HEK293 (cell line): ENCODE results near the gene BRAT1.

Experiments
- CTCF ChIA-PET: fragments of 350-600 bp; formaldehyde crosslinking; extraction: SDS; loops from one replicate; lab custom pipeline; 2021; ENCODE audit warnings: antibody characterized with exemption; lab: Yijun Ruan, JAX
- POLR2A ChIA-PET: fragments of 300-600 bp; formaldehyde crosslinking; extraction: SDS; loops from one replicate; lab custom pipeline; 2020; ENCODE audit warnings: antibody characterized with exemption, inconsistent platforms; lab: Yijun Ruan, JAX
- H3K27ac ChIP-seq: fragments of 200-500 bp; sonication (Bioruptor generic); 2 replicates; pipeline ENCODE4 v1.5.1; 2014; ENCODE audit warnings: low read depth, low read length, control low read depth, inconsistent platforms; ENCODE audit errors: extremely low read depth
- H3K36me3 ChIP-seq, 2 experiments: fragments of 200-500 bp in 1 of 2; sonication (Bioruptor generic) in 1 of 2; 1 replicate in 1 of 2; 2 replicates in 1 of 2; pipeline ENCODE4 v1.5.1; 2014 to 2017; ENCODE audit warnings: inconsistent platforms in 2 of 2, low read length in 2 of 2; ENCODE audit not compliant: control insufficient read depth in 2 of 2, insufficient read depth in 1 of 2
- H3K4me1 ChIP-seq: fragments of 200-500 bp; sonication (Bioruptor generic); 2 replicates; pipeline ENCODE4 v1.5.1; 2014; ENCODE audit warnings: mild to moderate bottlenecking, low read length, inconsistent platforms; ENCODE audit not compliant: control insufficient read depth, insufficient read depth
- H3K4me3 ChIP-seq: 2 replicates; pipeline ENCODE4 v1.5.1; 2011; ENCODE audit warnings: low read depth, mild to moderate bottlenecking, control low read depth, low read length, moderate library complexity
- H3K9me3 ChIP-seq: fragments of 200-500 bp; sonication (Bioruptor generic); 2 replicates; pipeline ENCODE4 v1.5.1; 2014; ENCODE audit warnings: low read depth, low read length, inconsistent platforms; ENCODE audit not compliant: control insufficient read depth, insufficient read depth
- BCL11B ChIP-seq: fragments of 450-650 bp; formaldehyde crosslinking; IDR thresholded peaks from 2 replicates; pipeline ENCODE4 v1.5.1; 2016; ENCODE audit warnings: low read depth, missing biosample characterization, missing genetic modification characterization
- CTCF ChIP-seq: fragments of 450-650 bp; formaldehyde crosslinking; IDR thresholded peaks from 2 replicates; pipeline ENCODE4 v1.5.1; 2016; ENCODE audit warnings: missing biosample characterization, missing genetic modification characterization
- ELK4 ChIP-seq: IDR thresholded peaks from 2 replicates; pipeline ENCODE4 v1.6.1; 2011; ENCODE audit warnings: mild to moderate bottlenecking, low read depth, low read length, borderline replicate concordance
- GFI1B ChIP-seq: fragments of 450-650 bp; formaldehyde crosslinking; IDR thresholded peaks from 2 replicates; pipeline ENCODE4 v1.5.1; 2016; ENCODE audit warnings: missing biosample characterization, missing genetic modification characterization
- GLIS1 ChIP-seq: fragments of 450-650 bp; formaldehyde crosslinking; IDR thresholded peaks from 2 replicates; pipeline ENCODE4 v1.5.1; 2016; ENCODE audit warnings: missing biosample characterization, missing genetic modification characterization
- GLIS2 ChIP-seq: fragments of 450-650 bp; formaldehyde crosslinking; IDR thresholded peaks from 2 replicates; pipeline ENCODE4 v1.5.1; 2016; ENCODE audit warnings: missing biosample characterization, missing genetic modification characterization
- KLF10 ChIP-seq: fragments of 450-650 bp; IDR thresholded peaks from 2 replicates; pipeline ENCODE4 v1.5.1; 2018; ENCODE audit warnings: missing biosample characterization, mild to moderate bottlenecking, missing genetic modification characterization
- KLF16 ChIP-seq: fragments of 450-650 bp; formaldehyde crosslinking; IDR thresholded peaks from 2 replicates; pipeline ENCODE4 v1.5.1; 2017; ENCODE audit warnings: missing biosample characterization, missing genetic modification characterization
- KLF9 ChIP-seq: fragments of 450-650 bp; formaldehyde crosslinking; IDR thresholded peaks from 2 replicates; pipeline ENCODE4 v1.5.1; 2016; ENCODE audit warnings: missing biosample characterization, missing genetic modification characterization, low read depth
- MEIS1 ChIP-seq: sonication (generic); formaldehyde crosslinking; IDR thresholded peaks from 2 replicates; pipeline ENCODE4 v1.8.1; 2022; ENCODE audit warnings: missing genetic modification reagents, mild to moderate bottlenecking, borderline replicate concordance
- WT1 ChIP-seq: fragments of 450-650 bp; formaldehyde crosslinking; IDR thresholded peaks from 2 replicates; pipeline ENCODE4 v1.5.1; 2016; ENCODE audit warnings: missing biosample characterization, missing genetic modification characterization
- YY1 ChIP-seq: fragments of 450-650 bp; formaldehyde crosslinking; IDR thresholded peaks from 2 replicates; pipeline ENCODE4 v1.5.1; 2018; ENCODE audit warnings: missing biosample characterization, missing genetic modification characterization
- ZBTB48 ChIP-seq: fragments of 450-650 bp; formaldehyde crosslinking; IDR thresholded peaks from 2 replicates; pipeline ENCODE4 v1.5.1; 2016; ENCODE audit warnings: missing biosample characterization, missing genetic modification characterization
- ZFP37 ChIP-seq: fragments of 450-650 bp; formaldehyde crosslinking; IDR thresholded peaks from 2 replicates; pipeline ENCODE4 v1.5.1; 2016; ENCODE audit warnings: missing biosample characterization, missing genetic modification characterization
- ZIC2 ChIP-seq: fragments of 450-650 bp; formaldehyde crosslinking; IDR thresholded peaks from 2 replicates; pipeline ENCODE4 v1.5.1; 2016; ENCODE audit warnings: missing biosample characterization, missing genetic modification characterization
- ZNF19 ChIP-seq: fragments of 450-650 bp; formaldehyde crosslinking; IDR thresholded peaks from 2 replicates; pipeline ENCODE4; 2016; ENCODE audit warnings: missing biosample characterization, missing genetic modification characterization, low read depth
- ZNF211 ChIP-seq: fragments of 450-650 bp; formaldehyde crosslinking; IDR thresholded peaks from 2 replicates; pipeline ENCODE4 v1.5.1; 2016; ENCODE audit warnings: low read depth, missing biosample characterization, missing genetic modification characterization
- ZNF341 ChIP-seq: fragments of 450-650 bp; formaldehyde crosslinking; IDR thresholded peaks from 2 replicates; pipeline ENCODE4; 2016; ENCODE audit warnings: low read depth, missing biosample characterization, missing genetic modification characterization
- ZNF350 ChIP-seq: fragments of 450-650 bp; formaldehyde crosslinking; IDR thresholded peaks from 2 replicates; pipeline ENCODE4 v1.5.0; 2017; ENCODE audit warnings: missing biosample characterization, mild to moderate bottlenecking, missing genetic modification characterization
- ZNF354C ChIP-seq: fragments of 450-650 bp; formaldehyde crosslinking; IDR thresholded peaks from 2 replicates; pipeline ENCODE4 v1.5.1; 2016; ENCODE audit warnings: missing biosample characterization, missing genetic modification characterization, low read depth, borderline replicate concordance
- ZNF398 ChIP-seq: fragments of 450-650 bp; formaldehyde crosslinking; IDR thresholded peaks from 2 replicates; pipeline ENCODE4 v1.5.1; 2017; ENCODE audit warnings: missing biosample characterization, missing genetic modification characterization
- ZNF48 ChIP-seq: fragments of 450-650 bp; formaldehyde crosslinking; IDR thresholded peaks from 2 replicates; pipeline ENCODE4 v1.5.1; 2016; ENCODE audit warnings: missing biosample characterization, missing genetic modification characterization
- ZNF514 ChIP-seq: fragments of 450-650 bp; formaldehyde crosslinking; IDR thresholded peaks from 2 replicates; pipeline ENCODE4 v1.5.1; 2016; ENCODE audit warnings: missing biosample characterization, missing genetic modification characterization
- ZNF529 ChIP-seq: fragments of 450-650 bp; formaldehyde crosslinking; IDR thresholded peaks from 2 replicates; pipeline ENCODE4 v1.5.1; 2017; ENCODE audit warnings: missing genetic modification characterization, missing biosample characterization; ENCODE audit not compliant: insufficient replicate concordance
- ZNF555 ChIP-seq: fragments of 450-650 bp; formaldehyde crosslinking; conservative IDR thresholded peaks from 2 replicates; pipeline ENCODE4 v1.5.1; 2017; ENCODE audit warnings: missing biosample characterization, mild to moderate bottlenecking, missing genetic modification characterization, inconsistent platforms
- ZNF621 ChIP-seq: fragments of 450-650 bp; formaldehyde crosslinking; IDR thresholded peaks from 2 replicates; pipeline ENCODE4 v1.5.1; 2017; ENCODE audit warnings: missing biosample characterization, missing genetic modification characterization
- ZNF623 ChIP-seq: fragments of 450-650 bp; formaldehyde crosslinking; IDR thresholded peaks from 2 replicates; pipeline ENCODE4 v1.5.1; 2016; ENCODE audit warnings: missing biosample characterization, missing genetic modification characterization
- ZSCAN30 ChIP-seq: fragments of 450-650 bp; IDR thresholded peaks from 2 replicates; pipeline ENCODE4 v1.5.1; 2018; ENCODE audit warnings: missing biosample characterization, mild to moderate bottlenecking, missing genetic modification characterization, moderate library complexity
- TF ChIP-seq, protein P1 (sequence below): fragments of 450-650 bp; formaldehyde crosslinking; IDR thresholded peaks from 2 replicates; pipeline ENCODE4 v1.5.1; 2016; ENCODE audit warnings: missing biosample characterization, missing genetic modification characterization
- TF ChIP-seq, protein P2 (sequence below): fragments of 450-650 bp; formaldehyde crosslinking; IDR thresholded peaks from 2 replicates; pipeline ENCODE4 v1.5.1; 2016; ENCODE audit warnings: missing biosample characterization, missing genetic modification characterization

The BRAT1 gene

DNA sequence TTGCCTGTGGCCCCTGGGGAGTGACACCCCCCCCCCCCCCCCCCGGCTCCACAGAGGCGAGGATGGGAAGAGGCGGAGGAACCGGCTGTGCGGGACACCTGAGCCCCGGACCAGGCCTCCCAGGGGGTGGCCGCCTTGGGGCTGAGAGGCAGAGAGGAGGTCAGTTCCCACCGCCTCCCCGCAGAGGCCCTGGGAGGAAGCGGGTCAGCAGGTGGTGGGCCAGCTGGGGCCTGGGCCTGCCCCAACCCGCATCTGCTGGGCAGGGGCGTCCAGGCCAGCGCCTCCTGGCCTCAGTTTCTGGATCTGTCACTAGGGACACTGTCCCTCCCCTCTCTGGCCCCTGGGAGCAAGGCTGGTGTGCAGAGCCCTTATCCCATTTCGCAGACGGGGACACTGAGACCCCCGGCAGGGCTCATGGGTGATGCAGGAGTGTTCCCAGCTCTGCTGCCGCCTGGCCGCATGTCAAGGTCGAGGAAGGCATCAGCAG lies 50.4 kb downstream of the BRAT1 start:
- Histone ChIP-seq H3K4me3 (no peak overlapping the region), H3K36me3 (no peaks in the 10 kb centered on the region), H3K9me3 (no peaks in the 10 kb centered on the region), H3K27ac (no peak overlapping the region), H3K4me1 (no peaks in the 10 kb centered on the region; the same call in 1 of the 2 replicates)
- TF ChIP-seq ZNF529 (tag by site-specific recombination) (no peak), ELK4 (no peak), ZNF19 (tag by site-specific recombination) (no peak), YY1 (tag by site-specific recombination) (no peak), ZNF623 (no peak), ZBTB48 (tag by site-specific recombination) (no peak), WT1 (no peak), ZNF555 (tag by site-specific recombination) (no peak), ZNF341 (tag by site-specific recombination) (no peak), ZNF621 (tag by site-specific recombination) (no peak), ZSCAN30 (tag by site-specific recombination) (no peak), ZNF48 (no peak), KLF16 (no peak), ZNF354C (tag by site-specific recombination) (no peak), KLF9 (tag by site-specific recombination) (no peak), ZNF211 (tag by site-specific recombination) (no peak), ZFP37 (no peak), KLF10 (tag by site-specific recombination) (no peak), GLIS2 (0 out of 2 replicates have a peak, but pooled peaks have one; percentile 18), ZIC2 (tag by site-specific recombination) (peak; percentile 79), ZNF398 (no peak), GLIS1 (tag by site-specific recombination) (peak; percentile 61)
- TF ChIP-seq, protein P1, sequence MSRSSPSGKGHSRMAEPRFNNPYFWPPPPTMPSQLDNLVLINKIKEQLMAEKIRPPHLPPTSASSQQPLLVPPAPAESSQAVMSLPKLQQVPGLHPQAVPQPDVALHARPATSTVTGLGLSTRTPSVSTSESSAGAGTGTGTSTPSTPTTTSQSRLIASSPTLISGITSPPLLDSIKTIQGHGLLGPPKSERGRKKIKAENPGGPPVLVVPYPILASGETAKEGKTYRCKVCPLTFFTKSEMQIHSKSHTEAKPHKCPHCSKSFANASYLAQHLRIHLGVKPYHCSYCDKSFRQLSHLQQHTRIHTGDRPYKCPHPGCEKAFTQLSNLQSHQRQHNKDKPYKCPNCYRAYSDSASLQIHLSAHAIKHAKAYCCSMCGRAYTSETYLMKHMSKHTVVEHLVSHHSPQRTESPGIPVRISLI (tag by site-specific recombination) = no peak
- CTCF ChIA-PET = no interaction called here
- POLR2A ChIA-PET = no interaction called here

DNA sequence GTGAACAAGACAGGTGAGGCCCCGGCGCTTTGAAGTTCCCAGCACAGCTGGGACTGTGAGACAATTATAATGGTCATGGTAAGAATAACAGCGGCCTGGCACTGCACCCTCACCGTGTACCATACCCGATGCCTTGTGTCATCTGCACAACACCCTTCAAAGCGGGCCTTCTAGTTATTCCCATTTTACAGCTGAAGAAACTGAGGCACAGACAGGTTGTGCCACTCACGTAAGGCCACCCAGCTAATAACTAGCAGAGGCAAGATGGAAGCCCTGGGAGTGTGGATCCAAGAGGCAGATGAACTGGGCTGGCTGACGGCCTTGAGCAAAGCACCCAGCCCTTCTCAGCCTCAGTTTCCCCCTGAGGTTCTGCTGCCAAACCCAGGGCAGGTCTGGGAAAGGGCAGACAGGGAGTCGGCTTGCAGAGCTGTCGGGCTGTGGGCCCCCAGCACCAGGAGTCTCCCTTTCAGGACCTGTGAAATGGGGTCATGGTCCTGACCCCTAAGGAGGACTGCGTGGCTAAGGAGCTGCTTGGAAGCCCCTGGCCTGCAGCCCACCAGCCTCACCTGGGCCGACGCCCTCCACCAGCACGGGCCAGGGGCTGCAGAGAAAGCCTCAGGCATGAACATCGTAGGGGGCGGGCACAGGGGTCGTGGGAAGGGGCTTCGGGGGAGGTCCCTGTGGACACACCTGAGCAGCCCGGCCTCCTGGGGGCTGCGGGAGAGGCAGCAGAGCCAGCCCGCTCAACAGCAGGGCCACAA lies 51.0 kb downstream of the BRAT1 start:
- CTCF ChIA-PET = no interaction called here
- Histone ChIP-seq H3K36me3 (no peaks in the 10 kb centered on the region), H3K27ac (no peak overlapping the region), H3K4me1 (no peaks in the 10 kb centered on the region; the same call in 1 of the 2 replicates), H3K4me3 (no peak overlapping the region), H3K9me3 (no peaks in the 10 kb centered on the region)
- no peak for TF ChIP-seq BCL11B
- no peak for TF ChIP-seq ZNF350
- no peak for TF ChIP-seq ZNF514
- no peak for TF ChIP-seq MEIS1 (CRISPR knock-in tag)
- no peak for TF ChIP-seq KLF10 (tag by site-specific recombination)
- TF ChIP-seq GFI1B = no peak
- no peak for TF ChIP-seq CTCF (tag by site-specific recombination)
- TF ChIP-seq, protein P2, sequence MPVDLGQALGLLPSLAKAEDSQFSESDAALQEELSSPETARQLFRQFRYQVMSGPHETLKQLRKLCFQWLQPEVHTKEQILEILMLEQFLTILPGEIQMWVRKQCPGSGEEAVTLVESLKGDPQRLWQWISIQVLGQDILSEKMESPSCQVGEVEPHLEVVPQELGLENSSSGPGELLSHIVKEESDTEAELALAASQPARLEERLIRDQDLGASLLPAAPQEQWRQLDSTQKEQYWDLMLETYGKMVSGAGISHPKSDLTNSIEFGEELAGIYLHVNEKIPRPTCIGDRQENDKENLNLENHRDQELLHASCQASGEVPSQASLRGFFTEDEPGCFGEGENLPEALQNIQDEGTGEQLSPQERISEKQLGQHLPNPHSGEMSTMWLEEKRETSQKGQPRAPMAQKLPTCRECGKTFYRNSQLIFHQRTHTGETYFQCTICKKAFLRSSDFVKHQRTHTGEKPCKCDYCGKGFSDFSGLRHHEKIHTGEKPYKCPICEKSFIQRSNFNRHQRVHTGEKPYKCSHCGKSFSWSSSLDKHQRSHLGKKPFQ (tag by site-specific recombination) = no peak
- POLR2A ChIA-PET = no interaction called here
